ENCODE results near the gene CDH23. TPM values are rescaled to one million over a fixed set of nuclear protein-coding genes. Genes with fewer than 3 reads are reported as not detected.

The CDH23 gene
- total and polyA plus RNA-seq, 2 donors (not counting 1 experiment from before 2014, with no cell fraction given), result 0.01 to 0.17 TPM

GRCh38 chr10:71371750-71372166, 25.0 kb upstream of the CDH23 start:
- no peaks in the 10 kb centered on the region for H3K9me3 ChIP-seq (ENCODE audit: control insufficient read depth, insufficient read depth, low read depth, low read length)
- no peak overlapping the region for H2AFZ ChIP-seq (ENCODE audit: low read length)
- DNase-seq (ENCODE audit: low read depth in 2 of 2), result no peak
- no peak overlapping the region for H3K4me2 ChIP-seq (ENCODE audit: extremely low read depth, insufficient read depth, low read length)
- H3K9ac ChIP-seq (ENCODE audit: insufficient read depth, low read length), result no peak overlapping the region
- H3K27ac ChIP-seq (ENCODE audit: insufficient read depth, low read length), result no peak overlapping the region
- no peaks in the 10 kb centered on the region for H3K4me1 ChIP-seq (ENCODE audit: control insufficient read depth, extremely low read depth, insufficient read depth, low read length)
- H3K79me2 ChIP-seq (ENCODE audit: control insufficient read depth, insufficient read depth, low read length), result no peaks in the 10 kb centered on the region
- no peaks in the 10 kb centered on the region for H4K20me1 ChIP-seq (ENCODE audit: control insufficient read depth, extremely low read depth, insufficient read depth, low read length)
- TF ChIP-seq CTCF (conservative IDR thresholded peaks at IDR 0.05 in 1 of 2, IDR thresholded peaks at IDR 0.05 in 1 of 2; ENCODE audit: low read depth in 1 of 2, low read length in 2 of 2) (no peak), EZH2 (IDR thresholded peaks at IDR 0.05; ENCODE audit: low read length, missing control alignments) (no peak)
- H3K27me3 ChIP-seq (ENCODE audit: control insufficient read depth, insufficient read depth, low read length), result peaks cover 20% of the 10 kb centered on the region
- no peaks in the 10 kb centered on the region for H3K36me3 ChIP-seq (ENCODE audit: control insufficient read depth, insufficient read depth, low read length)
- H3K4me3 ChIP-seq (replicated peaks in 1 of 4; ENCODE audit: control extremely low read depth in 1 of 4, insufficient read depth in 1 of 4, low read depth in 3 of 4, low read length in 4 of 4), result no peak overlapping the region

- H4K20me1 ChIP-seq (ENCODE audit: control insufficient read depth, extremely low read depth, insufficient read depth, low read length), result no peaks in the 10 kb centered on the region
- no peaks in the 10 kb centered on the region for H3K36me3 ChIP-seq (ENCODE audit: control insufficient read depth, insufficient read depth, low read length)
- H3K4me1 ChIP-seq (ENCODE audit: control insufficient read depth, extremely low read depth, insufficient read depth, low read length), result no peaks in the 10 kb centered on the region
- H2AFZ ChIP-seq (ENCODE audit: low read length), result no peak overlapping the region
- H3K4me2 ChIP-seq (ENCODE audit: extremely low read depth, insufficient read depth, low read length), result no peak overlapping the region
- H3K79me2 ChIP-seq (ENCODE audit: control insufficient read depth, insufficient read depth, low read length), result no peaks in the 10 kb centered on the region
- no peak for TF ChIP-seq CTCF (conservative IDR thresholded peaks at IDR 0.05 in 1 of 2, IDR thresholded peaks at IDR 0.05 in 1 of 2; ENCODE audit: low read depth in 1 of 2, low read length in 2 of 2)
- TF ChIP-seq EZH2 (IDR thresholded peaks at IDR 0.05; ENCODE audit: low read length, missing control alignments), result no peak
- H3K4me3 ChIP-seq (replicated peaks in 1 of 4; ENCODE audit: control extremely low read depth in 1 of 4, insufficient read depth in 1 of 4, low read depth in 3 of 4, low read length in 4 of 4), result no peak overlapping the region
- H3K27me3 ChIP-seq (ENCODE audit: control insufficient read depth, insufficient read depth, low read length), result peaks cover 20% of the 10 kb centered on the region
- no peak for DNase-seq (ENCODE audit: low read depth in 2 of 2)
- no peak overlapping the region for H3K27ac ChIP-seq (ENCODE audit: insufficient read depth, low read length)
- H3K9me3 ChIP-seq (ENCODE audit: control insufficient read depth, insufficient read depth, low read depth, low read length), result no peaks in the 10 kb centered on the region
- no peak overlapping the region for H3K9ac ChIP-seq (ENCODE audit: insufficient read depth, low read length)
Observed at GRCh38 chr10:71372882-71373495, 23.7 kb upstream of the CDH23 start.

- Histone ChIP-seq H3K4me2 (ENCODE audit: extremely low read depth, insufficient read depth, low read length) (no peak overlapping the region), H2AFZ (ENCODE audit: low read length) (no peak overlapping the region), H3K9me3 (ENCODE audit: control insufficient read depth, insufficient read depth, low read depth, low read length) (no peaks in the 10 kb centered on the region), H3K4me1 (ENCODE audit: control insufficient read depth, extremely low read depth, insufficient read depth, low read length) (no peaks in the 10 kb centered on the region), H3K36me3 (ENCODE audit: control insufficient read depth, insufficient read depth, low read length) (no peaks in the 10 kb centered on the region), H3K9ac (ENCODE audit: insufficient read depth, low read length) (no peak overlapping the region), H3K27me3 (ENCODE audit: control insufficient read depth, insufficient read depth, low read length) (peaks cover 20% of the 10 kb centered on the region), H3K27ac (ENCODE audit: insufficient read depth, low read length) (no peak overlapping the region), H4K20me1 (ENCODE audit: control insufficient read depth, extremely low read depth, insufficient read depth, low read length) (no peaks in the 10 kb centered on the region), H3K4me3 (replicated peaks in 1 of 4; ENCODE audit: control extremely low read depth in 1 of 4, insufficient read depth in 1 of 4, low read depth in 3 of 4, low read length in 4 of 4) (no peak overlapping the region), H3K79me2 (ENCODE audit: control insufficient read depth, insufficient read depth, low read length) (no peaks in the 10 kb centered on the region)
- no peak for TF ChIP-seq CTCF (conservative IDR thresholded peaks at IDR 0.05 in 1 of 2, IDR thresholded peaks at IDR 0.05 in 1 of 2; ENCODE audit: low read depth in 1 of 2, low read length in 2 of 2)
- TF ChIP-seq EZH2 (IDR thresholded peaks at IDR 0.05; ENCODE audit: low read length, missing control alignments), result no peak
- no peak for DNase-seq (ENCODE audit: low read depth in 2 of 2)
Observed at GRCh38 chr10:71374481-71375233, 22.1 kb upstream of the CDH23 start.

Data from fibroblast of lung (primary cell).